Measurements from ENCODE around the gene ERCC1.
"Not testable (repeated sequence)": the region's sequence is repeated elsewhere in the genome, so short reads cannot be mapped to it uniquely, and the experiment has no call there.

Gene ERCC1

DNA sequence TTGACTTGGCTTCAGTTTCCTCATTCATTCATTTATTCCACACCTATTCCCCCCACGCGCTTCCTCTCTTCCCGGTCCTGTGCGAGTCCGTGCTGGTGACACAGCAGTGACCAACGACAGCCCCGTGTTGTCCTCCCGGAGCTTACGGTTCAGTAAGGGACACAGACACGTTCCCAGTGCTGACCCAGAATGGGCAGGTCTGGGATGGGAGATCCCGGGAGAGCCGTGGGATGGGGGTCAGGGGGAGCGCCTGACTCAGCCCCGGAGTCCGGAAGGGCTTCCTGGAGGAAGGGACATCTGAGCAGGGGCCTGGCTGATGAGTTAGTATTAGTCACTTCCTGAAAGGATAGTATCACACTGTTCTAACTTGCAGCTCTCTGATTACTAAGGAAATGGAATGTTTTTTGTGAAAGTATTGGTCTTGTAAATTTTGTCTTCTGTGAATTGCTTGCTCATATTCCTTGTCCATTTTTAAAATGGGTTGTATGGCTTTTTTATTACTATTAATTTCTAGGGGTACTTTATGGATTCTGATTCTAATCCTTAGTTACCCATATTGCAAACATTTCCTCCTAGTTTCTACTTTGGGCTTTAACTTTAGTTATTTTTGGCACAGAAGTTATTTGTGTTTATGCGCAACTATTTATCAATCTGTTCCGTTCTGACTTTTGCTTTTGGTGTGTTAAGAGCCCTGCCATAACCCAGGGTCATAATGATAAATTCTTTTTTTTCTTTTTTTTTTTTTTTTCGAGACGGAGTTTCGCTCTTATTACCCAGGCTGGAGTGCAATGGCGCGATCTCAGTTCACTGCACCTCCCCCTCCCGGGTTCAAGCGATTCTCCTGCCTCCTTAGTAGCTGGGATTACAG is 708 bp upstream of the ERCC1 start:
- peak in 1 of 2 experiments; percentile 46 for DNase-seq

DNA sequence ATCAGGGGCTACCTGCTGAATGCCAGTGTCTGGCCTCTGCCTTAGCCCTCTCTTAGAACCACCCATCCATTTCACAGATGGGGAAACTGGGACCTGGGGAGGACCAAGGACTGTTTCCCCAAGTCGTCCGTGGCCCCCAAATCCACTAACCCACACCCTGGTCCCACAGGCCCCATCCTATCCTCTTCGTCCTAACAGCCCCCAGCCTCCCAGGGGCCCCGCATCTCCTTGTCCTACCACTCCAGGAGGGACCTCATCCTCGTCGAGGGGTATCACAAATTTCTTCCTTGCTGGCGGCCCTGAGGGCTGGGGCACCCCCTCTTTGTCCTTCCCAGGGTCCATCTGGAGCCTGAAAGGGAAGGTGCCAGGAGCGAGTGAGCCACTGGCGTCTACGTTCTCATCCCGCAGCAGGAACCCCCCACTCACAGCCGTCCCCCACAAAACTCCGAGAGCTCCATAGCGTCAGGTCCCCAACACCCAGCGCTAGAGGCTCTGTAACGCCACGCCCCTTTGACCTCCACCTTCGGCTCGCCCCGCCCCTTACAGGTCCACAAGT is 606 bp downstream of the ERCC1 start:
- peak; percentile 81 to 82 for DNase-seq

DNA sequence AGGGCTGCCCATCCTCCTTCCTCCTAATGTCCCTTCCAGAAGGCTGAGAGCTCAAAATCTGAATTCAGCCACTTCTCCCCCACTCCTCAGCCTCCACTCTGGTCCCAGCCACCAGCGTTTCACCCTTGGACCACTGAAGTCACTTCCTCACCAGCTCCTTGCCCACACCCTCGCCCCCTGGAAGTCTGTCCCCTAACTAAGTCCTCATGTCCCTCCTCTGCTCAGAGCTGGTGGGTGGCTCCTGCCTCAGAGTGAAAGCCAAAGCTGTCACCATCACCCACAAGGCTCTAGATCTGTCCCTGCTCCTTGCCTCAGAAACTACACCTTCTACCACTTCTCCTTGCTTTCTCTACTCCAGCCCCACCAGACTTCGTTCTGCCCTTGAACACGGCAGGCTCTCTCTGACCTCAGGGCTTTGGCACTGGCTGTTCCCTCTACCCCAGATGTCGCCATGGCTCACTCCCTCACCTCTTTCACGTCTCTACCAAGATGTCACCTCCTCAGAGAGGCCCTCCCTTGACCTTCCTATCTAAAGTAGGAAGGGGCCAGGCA is 1.7 kb downstream of the ERCC1 start:
- DNase-seq: no peak

DNA sequence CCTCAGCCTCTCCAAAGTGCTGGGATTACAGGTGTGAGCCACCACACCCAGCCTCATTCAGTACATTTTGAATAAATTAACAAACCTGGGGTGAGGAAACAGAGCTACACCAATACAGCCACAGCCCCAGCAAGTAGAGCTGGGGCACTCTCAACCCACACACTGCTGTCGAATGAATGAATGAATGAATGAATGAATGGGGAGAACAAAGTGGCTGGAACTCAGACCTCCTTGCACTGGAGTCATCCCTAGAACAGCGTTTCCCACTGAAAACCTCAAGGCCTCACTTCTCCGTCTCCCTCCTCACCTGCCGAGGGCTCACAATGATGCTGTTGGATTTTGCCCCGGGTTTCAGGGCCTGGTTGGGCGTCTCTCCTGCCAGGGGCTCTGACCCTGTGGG is 2.8 kb downstream of the ERCC1 start:
- no peak for DNase-seq

DNA sequence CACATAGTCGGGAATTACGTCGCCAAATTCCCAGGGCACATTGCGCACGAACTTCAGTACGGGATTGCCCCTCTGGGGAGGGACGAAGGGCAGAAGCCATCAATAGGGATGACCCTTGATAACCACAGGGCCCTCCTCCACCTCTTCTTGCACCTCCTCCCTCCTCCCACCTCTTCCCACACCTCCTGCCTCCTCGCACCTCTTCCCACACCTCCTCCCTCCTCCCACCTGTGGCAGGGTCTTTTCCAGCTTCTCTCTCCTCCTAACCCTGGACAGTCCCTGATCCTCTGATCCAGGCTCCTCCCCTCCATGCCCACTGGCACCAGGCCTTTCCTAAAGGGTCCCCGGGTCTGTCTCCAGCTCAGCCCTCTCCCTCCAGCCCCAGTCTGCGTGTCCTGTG is 3.4 kb downstream of the ERCC1 start:
- no peak for DNase-seq

DNA sequence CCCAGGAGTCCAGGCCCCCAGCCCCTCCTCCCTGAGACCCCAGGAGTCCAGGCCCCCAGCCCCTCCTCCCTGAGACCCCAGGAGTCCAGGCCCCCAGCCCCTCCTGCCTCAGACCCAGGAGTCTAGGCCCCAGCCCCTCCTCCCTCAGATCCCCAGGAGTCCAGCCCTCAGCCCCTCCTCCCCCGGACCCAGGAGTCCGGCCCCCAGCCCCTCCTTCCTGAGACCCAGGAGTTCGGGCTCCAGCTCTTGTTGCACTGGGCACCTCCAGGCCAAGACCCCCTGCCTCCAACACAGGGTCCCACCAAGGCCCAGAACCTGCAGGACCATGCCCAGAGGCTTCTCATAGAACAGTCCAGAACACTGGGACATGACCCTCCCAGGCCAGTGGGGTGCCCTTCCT is 3.8 kb downstream of the ERCC1 start:
- no peak for DNase-seq

DNA sequence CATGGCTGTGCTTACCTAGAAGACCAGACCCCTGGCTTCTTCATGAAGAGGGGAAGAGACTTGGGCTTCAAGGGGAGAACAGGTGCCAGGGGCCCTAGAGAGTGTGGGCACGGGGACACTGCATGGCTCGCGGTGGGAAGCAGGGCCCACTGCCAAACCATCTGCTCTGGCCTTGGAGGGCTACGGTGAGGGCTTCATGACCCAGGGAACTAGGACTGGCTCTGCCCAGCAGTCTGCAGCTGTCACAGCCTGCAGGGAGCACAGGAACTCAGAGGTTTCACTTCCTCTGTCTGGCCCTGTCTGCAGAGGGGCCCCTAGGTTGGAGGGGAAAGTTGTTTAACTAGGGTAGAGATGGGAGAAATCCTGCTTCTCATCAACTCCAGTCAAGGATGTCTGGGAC is 4.3 kb downstream of the ERCC1 start:
- no peak for DNase-seq

DNA sequence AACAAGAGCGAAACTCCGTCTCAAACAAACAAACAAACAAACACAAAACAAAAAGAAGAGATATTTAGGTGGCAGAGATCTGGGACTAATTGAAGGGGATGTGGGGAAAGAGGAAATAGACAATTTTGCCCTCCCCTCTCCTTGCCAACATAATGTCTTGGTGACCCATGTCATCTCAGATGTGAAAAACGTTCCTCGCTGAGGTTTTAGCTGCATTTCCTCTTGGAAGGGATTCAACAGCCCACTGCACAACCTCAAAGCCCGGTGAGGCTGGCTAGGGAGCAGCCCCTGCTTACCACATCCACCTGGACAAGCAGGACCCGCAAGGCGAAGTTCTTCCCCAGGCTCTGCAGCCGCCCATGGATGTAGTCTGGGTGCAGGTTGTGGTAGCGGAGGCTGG is 4.9 kb downstream of the ERCC1 start:
- no peak for DNase-seq

DNA sequence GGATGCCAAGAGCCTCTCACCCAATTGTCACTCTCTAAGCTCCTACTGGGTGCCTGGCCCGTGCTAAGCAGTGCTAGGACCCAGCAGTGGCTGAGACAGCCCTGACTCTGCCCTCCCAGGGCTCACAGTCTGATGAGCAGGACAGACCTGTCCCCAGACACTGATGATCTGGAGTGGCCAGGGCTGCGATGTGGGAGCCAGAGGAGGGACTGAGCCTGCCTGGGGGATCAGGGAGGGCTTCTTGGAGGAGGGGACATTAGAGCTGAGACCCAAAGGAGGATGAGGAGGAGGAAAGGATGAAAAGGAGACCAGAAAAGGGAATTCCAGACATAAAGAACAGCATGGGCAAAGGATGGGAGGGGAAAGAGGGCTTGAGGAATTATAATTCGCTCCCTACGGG is 6.6 kb downstream of the ERCC1 start:
- DNase-seq: no peak

DNA sequence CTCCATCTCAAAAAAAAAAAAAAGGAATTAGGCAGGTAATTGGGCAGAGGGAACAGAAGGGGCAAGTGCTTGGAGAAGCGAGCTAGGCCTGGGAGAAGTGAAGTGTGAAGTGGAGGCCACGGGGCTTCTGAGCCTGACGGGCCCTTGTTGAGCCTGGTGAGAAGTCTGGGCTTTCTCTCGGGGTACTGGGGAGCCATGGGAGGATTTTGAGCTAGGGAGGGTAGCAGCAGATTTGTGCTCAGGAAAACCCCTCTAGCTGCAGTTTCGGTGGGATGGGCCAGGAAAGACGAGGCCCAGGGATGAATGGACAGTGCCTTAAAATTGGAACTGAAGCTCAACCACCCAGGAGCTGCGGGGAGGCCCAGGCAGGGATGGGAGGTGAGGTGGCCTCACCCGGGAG is 9.2 kb downstream of the ERCC1 start:
- DNase-seq: no peak

DNA sequence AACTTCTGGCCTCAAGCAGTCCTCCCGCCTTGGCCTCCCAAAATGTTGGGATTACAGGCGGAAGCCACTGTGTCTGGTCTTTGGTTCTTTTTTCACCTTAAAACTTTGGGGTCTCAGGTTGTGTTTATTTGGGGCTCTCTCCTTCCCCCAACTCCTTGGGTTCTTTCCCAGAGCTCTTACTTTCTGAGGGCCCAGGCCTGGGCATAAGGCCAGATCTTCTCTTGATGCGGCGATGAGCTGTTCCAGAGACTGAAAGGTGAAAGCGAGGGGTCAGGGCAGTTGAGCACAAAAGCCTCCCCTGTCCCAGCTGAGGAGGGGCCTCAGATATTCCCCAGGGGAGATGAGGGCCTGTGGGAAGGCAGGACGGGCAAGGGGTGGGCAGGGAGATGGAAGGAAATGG is 10.2 kb downstream of the ERCC1 start:
- DNase-seq: no peak

DNA sequence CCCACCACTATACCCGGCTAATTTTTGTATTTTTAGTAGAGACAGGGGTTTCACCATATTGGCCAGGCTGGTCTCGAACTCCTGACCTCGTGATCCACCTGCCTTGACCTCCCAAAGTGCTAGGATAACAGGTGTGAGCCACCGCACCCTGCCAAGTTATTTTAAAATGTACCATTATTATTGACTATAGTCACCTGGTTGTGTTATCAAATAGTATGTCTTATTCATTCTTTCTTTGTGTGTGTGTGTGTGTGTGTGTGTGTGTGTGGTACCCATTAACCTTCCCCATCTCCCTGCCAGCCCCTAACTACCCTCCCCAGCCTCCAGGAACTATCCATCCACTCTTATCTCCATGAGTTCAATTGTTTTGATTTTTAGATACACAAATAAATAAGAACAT is 13.4 kb downstream of the ERCC1 start:
- not testable (repeated sequence) for DNase-seq

DNA sequence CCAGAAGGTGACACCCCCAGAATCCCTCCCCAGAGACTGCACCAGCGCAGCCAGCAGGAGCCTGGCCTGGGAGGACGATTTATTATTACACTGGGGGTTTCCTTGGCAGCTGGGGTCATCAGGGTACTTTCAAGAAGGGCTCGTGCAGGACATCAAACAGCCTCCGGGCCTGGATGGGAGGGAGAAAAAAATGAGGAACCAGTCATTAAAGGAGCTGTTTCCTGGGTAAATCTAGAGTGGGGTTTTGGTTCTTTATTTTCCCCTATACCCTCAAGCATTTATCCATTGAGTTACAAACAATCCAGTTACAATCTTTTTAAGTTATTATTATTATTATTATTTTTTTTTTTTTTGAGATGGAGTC is 14.2 kb downstream of the ERCC1 start:
- DNase-seq: no peak

DNA sequence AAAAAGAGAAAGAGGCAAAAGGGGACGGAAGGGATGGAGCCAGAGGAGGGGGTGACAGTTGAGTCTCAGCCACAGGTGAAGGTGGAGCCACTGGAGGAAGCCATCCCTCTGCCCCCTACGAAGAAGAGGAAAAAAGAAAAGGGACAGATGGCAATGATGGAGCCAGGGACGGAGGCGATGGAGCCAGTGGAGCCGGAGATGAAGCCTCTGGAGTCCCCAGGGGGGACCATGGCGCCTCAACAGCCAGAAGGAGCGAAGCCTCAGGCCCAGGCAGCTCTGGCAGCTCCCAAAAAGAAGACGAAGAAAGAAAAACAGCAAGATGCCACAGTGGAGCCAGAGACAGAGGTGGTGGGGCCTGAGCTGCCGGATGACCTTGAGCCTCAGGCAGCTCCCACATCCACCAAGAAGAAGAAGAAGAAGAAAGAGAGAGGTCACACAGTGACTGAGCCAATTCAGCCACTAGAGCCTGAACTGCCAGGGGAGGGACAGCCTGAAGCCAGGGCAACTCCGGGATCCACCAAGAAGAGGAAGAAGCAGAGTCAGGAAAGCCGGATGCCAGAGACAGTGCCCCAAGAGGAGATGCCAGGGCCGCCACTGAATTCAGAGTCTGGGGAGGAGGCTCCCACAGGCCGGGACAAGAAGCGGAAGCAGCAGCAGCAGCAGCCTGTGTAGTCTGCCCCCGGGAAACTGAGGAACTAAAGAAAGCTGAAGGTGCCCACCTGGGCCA is 14.7 kb downstream of the ERCC1 start:
- DNase-seq: no peak

DNA sequence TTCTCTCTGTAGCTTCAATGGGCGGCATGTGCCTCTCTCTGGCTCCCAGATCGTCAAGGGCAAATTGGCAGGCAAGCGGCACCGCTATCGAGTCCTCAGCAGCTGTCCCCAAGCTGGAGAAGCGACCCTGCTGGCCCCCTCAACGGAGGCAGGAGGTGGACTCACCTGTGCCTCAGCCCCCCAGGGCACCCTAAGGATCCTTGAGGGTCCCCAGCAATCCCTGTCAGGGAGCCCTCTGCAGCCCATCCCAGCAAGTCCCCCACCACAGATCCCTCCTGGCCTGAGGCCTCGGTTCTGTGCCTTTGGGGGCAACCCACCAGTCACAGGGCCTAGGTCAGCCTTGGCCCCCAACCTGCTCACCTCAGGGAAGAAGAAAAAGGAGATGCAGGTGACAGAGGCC is 15.6 kb downstream of the ERCC1 start:
- DNase-seq: no peak

DNA sequence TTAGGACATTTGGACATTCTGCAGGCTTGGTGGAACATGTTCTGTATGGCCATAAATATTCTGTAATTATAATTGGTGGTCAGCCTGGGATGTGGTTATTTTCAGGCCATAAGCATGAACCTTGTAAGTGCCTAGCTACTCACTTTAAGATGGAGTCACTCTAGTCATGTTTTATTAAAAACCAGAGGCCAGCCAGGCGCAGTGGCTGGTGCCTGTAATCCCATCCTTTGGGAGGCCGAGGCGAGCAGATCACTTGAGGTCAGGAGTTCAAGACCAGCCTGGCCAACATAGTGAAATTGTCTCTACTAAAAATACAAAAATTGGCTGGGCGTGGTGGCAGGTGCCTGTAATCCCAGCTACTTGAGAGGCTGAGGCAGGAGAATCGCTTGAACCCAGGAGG is 16.1 kb downstream of the ERCC1 start:
- not testable (repeated sequence) for DNase-seq

DNA sequence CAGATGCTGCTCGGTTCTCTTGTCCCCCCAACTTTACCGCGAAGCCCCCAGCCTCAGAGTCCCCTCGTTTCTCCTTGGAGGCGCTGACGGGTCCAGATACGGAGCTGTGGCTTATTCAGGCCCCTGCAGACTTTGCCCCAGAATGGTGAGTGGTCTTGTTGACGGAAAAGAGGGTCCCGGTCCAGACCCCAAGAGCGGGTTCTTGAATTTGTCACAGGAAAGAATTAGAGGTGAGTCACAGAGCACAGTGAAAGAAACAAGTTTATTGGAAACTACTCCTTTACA is 16.7 kb downstream of the ERCC1 start:
- no peak for DNase-seq

DNA sequence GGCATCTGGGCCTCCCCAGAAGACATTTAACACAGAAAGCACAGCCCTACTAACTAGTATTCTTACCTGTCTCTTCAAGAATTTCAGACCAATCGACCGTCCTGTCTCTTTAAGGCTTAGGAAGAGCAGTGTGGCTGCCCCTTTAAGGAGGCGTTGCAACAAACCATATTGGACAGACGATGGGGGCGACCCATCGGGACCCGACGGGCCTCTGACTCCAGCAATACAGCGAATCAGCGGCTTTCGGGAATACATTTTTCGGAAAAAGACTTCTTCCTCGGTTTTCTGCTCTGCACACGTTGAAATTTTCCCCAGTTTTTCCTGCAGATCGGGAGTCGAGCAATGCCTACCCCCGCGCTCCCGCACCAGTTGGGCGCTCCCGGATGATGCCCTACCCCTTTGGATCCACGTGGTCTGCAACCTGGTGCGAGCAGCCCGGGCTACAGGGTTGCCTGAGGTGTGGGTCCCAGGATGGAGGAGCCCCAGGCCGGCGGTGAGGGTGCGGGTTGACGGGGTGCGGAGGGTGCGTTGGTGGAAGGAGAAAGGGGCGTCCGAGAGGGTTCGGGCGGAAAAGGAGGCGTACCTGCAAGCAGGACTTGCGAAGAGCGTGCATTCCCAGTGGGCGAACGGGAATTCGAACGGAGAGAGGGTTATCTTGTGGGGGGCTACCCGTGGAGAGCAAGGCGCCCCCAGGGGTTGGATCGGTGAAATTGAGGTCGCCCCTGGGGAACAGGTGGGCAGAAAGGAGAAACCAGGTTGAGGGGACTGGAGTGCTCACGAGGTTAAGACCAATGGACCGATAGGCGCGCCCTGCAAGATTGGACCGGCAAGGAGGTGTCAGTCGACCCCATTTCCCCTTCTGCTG is 17.3 kb downstream of the ERCC1 start, which contains the start of gene POLR1G:
Gene POLR1G (plus strand): TSS at position 419 of the 865 bp plus-strand sequence. CDS start 53 bp downstream, at position 472.
- peak; percentile 71 to 76 for DNase-seq

DNA sequence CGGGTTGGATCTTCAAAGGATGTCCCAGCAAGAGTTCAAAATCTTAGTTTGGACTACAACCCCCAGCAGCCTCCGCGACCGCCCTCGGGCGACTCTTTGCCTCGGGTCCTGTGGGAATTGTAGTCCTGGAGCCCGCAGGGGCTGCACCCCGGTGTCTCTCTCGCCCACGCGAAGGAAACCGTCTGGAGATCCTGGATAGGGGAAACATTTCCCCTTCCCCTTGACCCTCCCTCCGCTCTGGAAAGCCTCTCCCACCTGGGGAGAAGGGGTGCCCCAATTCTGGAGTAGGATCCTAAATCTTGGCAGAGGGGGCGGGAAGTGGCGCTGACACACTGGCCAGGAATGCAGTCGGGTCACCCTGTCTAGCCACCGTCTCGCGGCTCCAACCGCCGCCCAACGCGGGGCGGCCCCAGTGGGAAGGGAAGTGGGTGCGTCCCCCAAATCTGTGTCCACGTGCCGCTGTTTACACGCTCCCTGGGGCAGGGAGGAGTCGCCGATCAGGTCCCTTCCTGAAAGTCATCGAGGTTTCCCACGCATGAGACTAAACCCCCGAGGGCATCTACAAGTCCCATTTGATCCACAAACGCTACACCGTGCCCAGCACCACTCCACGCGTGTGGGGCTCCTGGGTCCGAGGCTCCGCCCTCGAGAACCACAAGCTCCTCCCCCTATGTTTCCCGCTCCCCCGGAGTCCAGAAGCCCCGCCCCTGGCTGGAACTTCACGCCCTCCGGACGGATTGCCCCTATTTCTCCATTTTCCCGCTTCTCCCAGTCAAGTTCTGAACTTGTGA is 18.1 kb downstream of the ERCC1 start:
- DNase-seq: peak; percentile 76 to 83

DNA sequence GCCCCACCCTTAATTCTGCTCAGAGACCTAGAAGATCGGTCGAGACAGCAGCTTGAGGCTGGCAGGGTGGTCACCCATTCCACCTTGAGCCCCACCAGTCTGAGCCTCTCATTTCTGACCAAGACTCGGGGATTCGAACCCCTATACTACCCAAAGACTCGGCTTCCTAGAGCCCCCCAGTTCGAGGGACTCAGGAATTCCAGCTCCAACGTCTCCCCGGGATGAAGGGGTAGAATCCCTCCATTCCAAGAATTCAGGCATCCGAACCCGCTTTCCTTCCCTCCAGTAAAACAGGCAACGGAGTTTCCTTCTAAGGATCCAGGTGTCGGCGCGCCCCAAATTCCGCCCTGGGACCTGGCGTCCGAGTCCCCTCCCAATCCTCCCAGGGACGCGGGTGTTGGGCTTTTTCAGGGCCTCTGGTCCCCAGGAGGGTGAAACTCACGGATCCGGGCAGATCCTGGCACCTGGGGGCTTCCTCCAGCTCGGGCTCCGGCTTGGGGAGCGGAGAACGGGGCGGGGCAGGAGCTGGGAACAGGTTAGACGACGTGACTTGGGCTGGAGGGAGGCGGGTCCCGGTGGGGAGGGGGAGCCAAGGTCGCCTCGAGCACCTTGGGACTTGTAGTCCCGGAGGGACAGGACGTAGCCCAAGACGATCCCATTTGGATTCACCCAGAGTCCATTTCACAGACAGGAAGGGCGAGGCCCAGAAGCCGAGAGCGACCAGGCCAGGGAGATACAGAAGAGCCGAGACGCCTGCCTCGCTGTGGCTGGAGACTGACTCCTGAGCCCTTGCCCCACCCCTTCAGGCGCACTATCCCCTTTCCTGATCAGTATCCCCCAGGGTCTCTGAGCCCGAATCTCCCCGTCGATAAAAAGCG is 18.9 kb downstream of the ERCC1 start, which contains the start of gene PPP1R13L:
Gene PPP1R13L (minus strand): TSS at position 513 of the 878 bp plus-strand sequence. CDS start 6,751 bp downstream, outside the sequence.
- peak; percentile 44 to 51 for DNase-seq

Data from stimulated activated CD4-positive, alpha-beta T cell treated with anti-CD3 and anti-CD28 coated beads, Interleukin-4, amount 100 ng/mL, for 4 hours (primary cell).